Measurements from ENCODE around the gene CYTH3.

- TF ChIP-seq, protein P1, sequence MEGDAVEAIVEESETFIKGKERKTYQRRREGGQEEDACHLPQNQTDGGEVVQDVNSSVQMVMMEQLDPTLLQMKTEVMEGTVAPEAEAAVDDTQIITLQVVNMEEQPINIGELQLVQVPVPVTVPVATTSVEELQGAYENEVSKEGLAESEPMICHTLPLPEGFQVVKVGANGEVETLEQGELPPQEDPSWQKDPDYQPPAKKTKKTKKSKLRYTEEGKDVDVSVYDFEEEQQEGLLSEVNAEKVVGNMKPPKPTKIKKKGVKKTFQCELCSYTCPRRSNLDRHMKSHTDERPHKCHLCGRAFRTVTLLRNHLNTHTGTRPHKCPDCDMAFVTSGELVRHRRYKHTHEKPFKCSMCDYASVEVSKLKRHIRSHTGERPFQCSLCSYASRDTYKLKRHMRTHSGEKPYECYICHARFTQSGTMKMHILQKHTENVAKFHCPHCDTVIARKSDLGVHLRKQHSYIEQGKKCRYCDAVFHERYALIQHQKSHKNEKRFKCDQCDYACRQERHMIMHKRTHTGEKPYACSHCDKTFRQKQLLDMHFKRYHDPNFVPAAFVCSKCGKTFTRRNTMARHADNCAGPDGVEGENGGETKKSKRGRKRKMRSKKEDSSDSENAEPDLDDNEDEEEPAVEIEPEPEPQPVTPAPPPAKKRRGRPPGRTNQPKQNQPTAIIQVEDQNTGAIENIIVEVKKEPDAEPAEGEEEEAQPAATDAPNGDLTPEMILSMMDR (IDR thresholded peaks at IDR 0.05), result no peak
- TF ChIP-seq, protein P2, sequence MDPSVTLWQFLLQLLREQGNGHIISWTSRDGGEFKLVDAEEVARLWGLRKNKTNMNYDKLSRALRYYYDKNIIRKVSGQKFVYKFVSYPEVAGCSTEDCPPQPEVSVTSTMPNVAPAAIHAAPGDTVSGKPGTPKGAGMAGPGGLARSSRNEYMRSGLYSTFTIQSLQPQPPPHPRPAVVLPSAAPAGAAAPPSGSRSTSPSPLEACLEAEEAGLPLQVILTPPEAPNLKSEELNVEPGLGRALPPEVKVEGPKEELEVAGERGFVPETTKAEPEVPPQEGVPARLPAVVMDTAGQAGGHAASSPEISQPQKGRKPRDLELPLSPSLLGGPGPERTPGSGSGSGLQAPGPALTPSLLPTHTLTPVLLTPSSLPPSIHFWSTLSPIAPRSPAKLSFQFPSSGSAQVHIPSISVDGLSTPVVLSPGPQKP (IDR thresholded peaks at IDR 0.05; ENCODE audit: low read depth, low read length), result no peak
- TF ChIP-seq EP300 (IDR thresholded peaks at IDR 0.05) (no peak), CEBPB (IDR thresholded peaks at IDR 0.05) (no peak), FOSL2 (IDR thresholded peaks at IDR 0.05) (no peak), FOSL2 (CRISPR knock-in tag; IDR thresholded peaks at IDR 0.05) (no peak)
- TF ChIP-seq, protein P3, sequence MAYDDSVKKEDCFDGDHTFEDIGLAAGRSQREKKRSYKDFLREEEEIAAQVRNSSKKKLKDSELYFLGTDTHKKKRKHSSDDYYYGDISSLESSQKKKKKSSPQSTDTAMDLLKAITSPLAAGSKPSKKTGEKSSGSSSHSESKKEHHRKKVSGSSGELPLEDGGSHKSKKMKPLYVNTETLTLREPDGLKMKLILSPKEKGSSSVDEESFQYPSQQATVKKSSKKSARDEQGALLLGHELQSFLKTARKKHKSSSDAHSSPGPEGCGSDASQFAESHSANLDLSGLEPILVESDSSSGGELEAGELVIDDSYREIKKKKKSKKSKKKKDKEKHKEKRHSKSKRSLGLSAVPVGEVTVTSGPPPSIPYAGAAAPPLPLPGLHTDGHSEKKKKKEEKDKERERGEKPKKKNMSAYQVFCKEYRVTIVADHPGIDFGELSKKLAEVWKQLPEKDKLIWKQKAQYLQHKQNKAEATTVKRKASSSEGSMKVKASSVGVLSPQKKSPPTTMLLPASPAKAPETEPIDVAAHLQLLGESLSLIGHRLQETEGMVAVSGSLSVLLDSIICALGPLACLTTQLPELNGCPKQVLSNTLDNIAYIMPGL (CRISPR knock-in tag; IDR thresholded peaks at IDR 0.05; ENCODE audit: borderline replicate concordance), result no peak
These were observed 123.6 kb downstream of the CYTH3 start for GRCh38 chr7:6148724-6149360.

Data from A549 (cell line).